Measurements from ENCODE around the gene TXNDC8. TPM values are rescaled to one million over a fixed set of nuclear protein-coding genes. Genes with fewer than 3 reads are reported as not detected.

Gene TXNDC8
- total and polyA plus RNA-seq, 2 experiments from 2014 or later = not detected

DNA sequence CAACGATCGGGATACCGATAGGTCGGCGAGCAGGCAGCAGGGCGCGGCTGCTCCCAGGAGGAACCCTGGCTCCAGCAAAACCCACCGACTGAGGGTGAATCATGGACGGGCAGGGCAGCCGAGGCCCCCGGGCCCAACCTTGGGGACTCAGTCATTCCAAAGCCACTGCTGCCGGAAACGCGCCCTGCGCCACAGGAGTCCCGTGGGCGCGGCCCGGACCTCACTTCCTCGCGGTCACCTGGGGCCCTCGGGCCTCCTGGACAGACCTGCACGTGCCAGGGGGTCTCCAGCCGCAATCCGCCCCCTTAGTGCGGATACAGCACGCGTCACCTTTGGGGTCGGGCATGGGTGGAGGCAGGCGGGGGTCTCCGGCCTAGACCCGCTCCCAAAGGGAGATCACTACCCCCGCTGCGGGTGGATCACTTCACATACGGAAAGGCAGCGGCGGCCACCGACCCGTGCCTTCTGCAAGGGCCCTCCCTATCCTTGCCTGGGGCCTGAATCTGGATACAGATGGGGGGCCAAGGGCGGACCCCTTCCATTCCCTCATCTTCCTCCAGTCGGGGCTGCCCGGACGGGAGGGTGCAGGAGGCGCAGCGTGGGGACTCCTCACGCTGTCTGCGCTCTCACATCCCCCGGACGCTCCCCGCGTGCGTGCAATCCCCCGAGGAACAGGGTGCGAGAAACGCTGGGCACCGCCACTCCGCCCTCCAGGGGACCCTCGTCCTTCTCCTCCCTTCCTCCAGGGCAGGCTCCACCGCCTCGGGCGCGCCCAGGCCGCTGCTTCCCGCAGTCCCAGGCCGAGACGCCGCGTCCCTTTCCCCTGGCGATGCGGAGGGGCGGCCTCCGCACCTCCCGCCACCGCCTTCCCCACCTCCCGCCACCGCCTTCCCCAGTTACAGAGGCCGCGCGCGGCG is 81.9 kb downstream of the TXNDC8 start:
- Histone ChIP-seq H3K36me3 (replicated peaks; ENCODE audit: insufficient read depth, low read depth) (no peaks in the 10 kb centered on the region), H3K4me2 (peak overlapping the region; percentile 88), H3K9me2 (replicated peaks; ENCODE audit: insufficient read depth) (no peaks in the 10 kb centered on the region), H3K4me1 (ENCODE audit: insufficient read depth) (peaks cover 13% of the 10 kb centered on the region), H3K27me3 (no peaks in the 10 kb centered on the region), H4K20me1 (ENCODE audit: insufficient read depth, poor library complexity, severe bottlenecking) (peaks cover 25% of the 10 kb centered on the region), H2AFZ (peak overlapping the region; percentile 64), H3K9me3 (ENCODE audit: low read depth) (no peaks in the 10 kb centered on the region), H3K27ac (peak overlapping the region; percentile 97), H3K79me2 (peaks cover 56% of the 10 kb centered on the region), H3K4me3 (peak overlapping the region; percentile 92)
- TF ChIP-seq, protein P1, sequence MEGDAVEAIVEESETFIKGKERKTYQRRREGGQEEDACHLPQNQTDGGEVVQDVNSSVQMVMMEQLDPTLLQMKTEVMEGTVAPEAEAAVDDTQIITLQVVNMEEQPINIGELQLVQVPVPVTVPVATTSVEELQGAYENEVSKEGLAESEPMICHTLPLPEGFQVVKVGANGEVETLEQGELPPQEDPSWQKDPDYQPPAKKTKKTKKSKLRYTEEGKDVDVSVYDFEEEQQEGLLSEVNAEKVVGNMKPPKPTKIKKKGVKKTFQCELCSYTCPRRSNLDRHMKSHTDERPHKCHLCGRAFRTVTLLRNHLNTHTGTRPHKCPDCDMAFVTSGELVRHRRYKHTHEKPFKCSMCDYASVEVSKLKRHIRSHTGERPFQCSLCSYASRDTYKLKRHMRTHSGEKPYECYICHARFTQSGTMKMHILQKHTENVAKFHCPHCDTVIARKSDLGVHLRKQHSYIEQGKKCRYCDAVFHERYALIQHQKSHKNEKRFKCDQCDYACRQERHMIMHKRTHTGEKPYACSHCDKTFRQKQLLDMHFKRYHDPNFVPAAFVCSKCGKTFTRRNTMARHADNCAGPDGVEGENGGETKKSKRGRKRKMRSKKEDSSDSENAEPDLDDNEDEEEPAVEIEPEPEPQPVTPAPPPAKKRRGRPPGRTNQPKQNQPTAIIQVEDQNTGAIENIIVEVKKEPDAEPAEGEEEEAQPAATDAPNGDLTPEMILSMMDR (IDR thresholded peaks at IDR 0.05; ENCODE audit: poor library complexity) = no peak
- peak; percentile 79 for DNase-seq (ENCODE audit: low spot score)
- 1% methylated on average over 60 of the region's 81 CpGs for WGBS (ENCODE audit: low lambda C conversion rate, missing lambda C conversion rate)

DNA sequence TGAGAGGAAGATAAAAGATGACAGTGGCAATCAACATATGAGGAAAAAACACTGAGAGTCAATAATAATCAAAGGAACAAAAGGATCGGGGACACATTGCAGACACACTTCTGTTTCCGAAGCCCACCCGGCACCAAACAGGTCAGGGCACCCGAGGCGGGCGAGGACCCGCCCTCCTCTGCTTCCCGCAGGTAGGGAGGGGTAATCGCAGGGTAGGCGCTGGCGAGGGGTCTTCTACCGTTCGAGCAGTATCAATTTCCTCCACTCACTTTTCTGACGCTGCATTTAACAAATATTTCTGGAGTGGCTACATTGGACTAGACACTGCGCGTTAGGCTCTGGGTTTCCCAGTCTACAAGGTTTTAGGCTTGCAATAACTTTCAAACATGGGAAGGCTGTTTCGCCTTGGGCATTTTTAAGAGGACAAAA is 82.6 kb downstream of the TXNDC8 start:
- peak overlapping the region; percentile 88 for H3K4me2 ChIP-seq
- WGBS (ENCODE audit: low lambda C conversion rate, missing lambda C conversion rate) = under 1% methylated on average over 17 of the region's 17 CpGs
- H3K27me3 ChIP-seq = no peaks in the 10 kb centered on the region
- TF ChIP-seq EZH2phosphoT487 (IDR thresholded peaks at IDR 0.05; ENCODE audit: low read depth, severe bottlenecking, unreplicated experiment) (no peak), EZH2 (IDR thresholded peaks at IDR 0.05; ENCODE audit: borderline replicate concordance) (no peak)
- TF ChIP-seq, protein P1 (IDR thresholded peaks at IDR 0.05; ENCODE audit: poor library complexity) = no peak
- peaks cover 62% of the 10 kb centered on the region for H3K79me2 ChIP-seq
- peak overlapping the region; percentile 97 for H3K27ac ChIP-seq
- peaks cover 25% of the 10 kb centered on the region for H4K20me1 ChIP-seq (ENCODE audit: insufficient read depth, poor library complexity, severe bottlenecking)
- H3K9me2 ChIP-seq (replicated peaks; ENCODE audit: insufficient read depth) = no peaks in the 10 kb centered on the region
- no peaks in the 10 kb centered on the region for H3K36me3 ChIP-seq (replicated peaks; ENCODE audit: insufficient read depth, low read depth)
- H2AFZ ChIP-seq = peak overlapping the region; percentile 64
- H3K4me1 ChIP-seq (ENCODE audit: insufficient read depth) = peaks cover 13% of the 10 kb centered on the region
- no peaks in the 10 kb centered on the region for H3K9me3 ChIP-seq (ENCODE audit: low read depth)
- no peak for DNase-seq (ENCODE audit: low spot score)
- peak overlapping the region; percentile 92 for H3K4me3 ChIP-seq

GRCh38 chr9:110254500-110254899 is 83.2 kb downstream of the TXNDC8 start:
- TF ChIP-seq, protein P1 (IDR thresholded peaks at IDR 0.05; ENCODE audit: poor library complexity) = no peak
- TF ChIP-seq EZH2phosphoT487 (IDR thresholded peaks at IDR 0.05; ENCODE audit: low read depth, severe bottlenecking, unreplicated experiment) (no peak), EZH2 (IDR thresholded peaks at IDR 0.05; ENCODE audit: borderline replicate concordance) (no peak)
- Histone ChIP-seq H3K27ac (peak overlapping the region; percentile 97), H3K36me3 (replicated peaks; ENCODE audit: insufficient read depth, low read depth) (no peaks in the 10 kb centered on the region), H3K4me2 (peak overlapping the region; percentile 88), H2AFZ (no peak overlapping the region), H3K4me1 (ENCODE audit: insufficient read depth) (peaks cover 13% of the 10 kb centered on the region), H3K9me2 (replicated peaks; ENCODE audit: insufficient read depth) (no peaks in the 10 kb centered on the region), H3K27me3 (no peaks in the 10 kb centered on the region), H4K20me1 (ENCODE audit: insufficient read depth, poor library complexity, severe bottlenecking) (peaks cover 25% of the 10 kb centered on the region), H3K4me3 (peak overlapping the region; percentile 92), H3K79me2 (peaks cover 68% of the 10 kb centered on the region), H3K9me3 (ENCODE audit: low read depth) (no peaks in the 10 kb centered on the region)
- DNase-seq (ENCODE audit: low spot score) = no peak
- 68% methylated on average over 2 of the region's 2 CpGs for WGBS (ENCODE audit: low lambda C conversion rate, missing lambda C conversion rate)

Small RNAs within 50 kb of the gene (small RNA-seq; reads per million reads assigned to genes)
- gene RNU6-1039P = not detected

Other genes with a start within 250 kb of the TXNDC8 start
- 0.28 and 1.2 TPM in 2 replicates for gene C9orf152, start 129.7 kb downstream of the TXNDC8 start, total RNA-seq
- 0.29 and 0.68 TPM in 2 replicates for gene C9orf152, start 129.7 kb downstream of the TXNDC8 start, polyA plus RNA-seq
- gene TXN, start 81.4 kb downstream of the TXNDC8 start, total RNA-seq = 195 and 213 TPM in 2 replicates
- 416 and 426 TPM in 2 replicates for gene TXN, start 81.4 kb downstream of the TXNDC8 start, polyA plus RNA-seq
- gene SVEP1, start 241.9 kb upstream of the TXNDC8 start, total RNA-seq = 13.3 and 14.6 TPM in 2 replicates
- gene SVEP1, start 241.9 kb upstream of the TXNDC8 start, polyA plus RNA-seq = 4.7 and 5.3 TPM in 2 replicates